ENCODE measurements around the gene ARF3. TPM values are rescaled to one million over a fixed set of nuclear protein-coding genes. Genes with fewer than 3 reads are reported as not detected.

Gene ARF3
- total and polyA plus RNA-seq, 2 of the 13 experiments (the other 11 are each of a cell fraction or from before 2014, with no cell fraction given) = 53.8 to 57.9 TPM

- Histone ChIP-seq H3K79me2 (ENCODE audit: insufficient read depth, low read length) (no peaks in the 10 kb centered on the region), H3K4me3 (replicated peaks in 1 of 3; ENCODE audit: insufficient read depth in 1 of 3, low read depth in 2 of 3, low read length in 3 of 3) (peak overlapping the region in 1 of 3 experiments; percentile 37; a peak in 1 of 6 replicates), H3K27me3 (ENCODE audit: control insufficient read depth in 1 of 2, insufficient read depth in 2 of 2, low read length in 2 of 2) (peaks cover 10 to 52% of the 10 kb centered on the region in 2 experiments; a peak in 4 of 5 replicates), H3K27ac (ENCODE audit: extremely low read length, insufficient read depth, low read length) (no peak overlapping the region), H3K36me3 (replicated peaks in 1 of 2; ENCODE audit: control insufficient read depth in 1 of 2, insufficient read depth in 2 of 2, low read length in 2 of 2) (no peaks in the 10 kb centered on the region), H3K9ac (ENCODE audit: insufficient read depth, low read depth, low read length) (no peak overlapping the region), H2AFZ (ENCODE audit: low read length) (no peak overlapping the region), H3K4me2 (ENCODE audit: low read depth, low read length) (peak overlapping the region; percentile 54), H3K4me1 (ENCODE audit: insufficient read depth, low read length) (peaks cover 60% of the 10 kb centered on the region), H4K20me1 (ENCODE audit: insufficient read depth, low read length) (no peaks in the 10 kb centered on the region; the same call in 1 of the 2 replicates), H3K9me3 (ENCODE audit: low read length) (no peaks in the 10 kb centered on the region)
- DNase-seq (ENCODE audit: low spot score) = peak; percentile 67
- 15% methylated on average over 25 of the region's 32 CpGs for WGBS (ENCODE audit: low lambda C conversion rate)
- POLR2A ChIA-PET = no interaction called here
- intact Hi-C loops (cut with micrococcal nuclease; ENCODE audit: unreplicated experiment) (loop anchor here (5.0 kb wide), 1 partner anchor 572 kb away; the partner anchor contains the start of gene MCRS1), in situ Hi-C loops (cut with HindIII; ENCODE audit: extremely low pct_ligation_motif_present, low pct_unique_long_range_greater_than_20kb) (no loop called here)
- FAIRE-seq = peak; percentile 63
- BruUV-seq (replicated peaks) = no TSS peak
- CTCF ChIA-PET (ENCODE audit: low intra/inter-chr PET ratio, low total read pairs) = interaction anchor here (0.6 to 3.7 kb wide), 6 partner anchors 15 to 61 kb away, joined by 3 to 15 read pairs (median 4); partner anchors contain the start of genes PRKAG1 and WNT1
- peak; percentile 69 for ATAC-seq
- TF ChIP-seq RXRA (CRISPR knock-in tag; IDR thresholded peaks at IDR 0.05) = no peak
- no peak for TF ChIP-seq ZNF720 (CRISPR knock-in tag; IDR thresholded peaks at IDR 0.05)
- TF ChIP-seq CHD4 (IDR thresholded peaks at IDR 0.05; ENCODE audit: borderline replicate concordance, low read length) = 0 out of 2 replicates have a peak, but pooled peaks have one; percentile 30
- TF ChIP-seq DZIP1 (CRISPR knock-in tag; IDR thresholded peaks at IDR 0.05) = no peak
- TF ChIP-seq HMGA1 (CRISPR knock-in tag; conservative IDR thresholded peaks at IDR 0.05) = no peak
- TF ChIP-seq THAP11 (CRISPR knock-in tag; IDR thresholded peaks at IDR 0.05) = 0 out of 2 replicates have a peak, but pooled peaks have one; percentile 18
- no peak for TF ChIP-seq ZNF143 (CRISPR knock-in tag; IDR thresholded peaks at IDR 0.05)
- TF ChIP-seq ZZZ3 (CRISPR knock-in tag; IDR thresholded peaks at IDR 0.05; ENCODE audit: borderline replicate concordance) = no peak
- no peak for TF ChIP-seq ZNF550 (CRISPR knock-in tag; IDR thresholded peaks at IDR 0.05; ENCODE audit: borderline replicate concordance)
- no peak for TF ChIP-seq KLF9 (CRISPR knock-in tag; IDR thresholded peaks at IDR 0.05; ENCODE audit: low read depth)
- TF ChIP-seq ZNF687 (CRISPR knock-in tag; IDR thresholded peaks at IDR 0.05) = peak; percentile 46; the same call in 1 of the 2 replicates
- TF ChIP-seq SALL1 (CRISPR knock-in tag; IDR thresholded peaks at IDR 0.05) = 0 out of 2 replicates have a peak, but pooled peaks have one; percentile 16
- no peak for TF ChIP-seq PLRG1 (conservative IDR thresholded peaks at IDR 0.05)
- TF ChIP-seq RAD21 (CRISPR knock-in tag; IDR thresholded peaks at IDR 0.05) = peak; percentile 69
- TF ChIP-seq ZNF850 (CRISPR knock-in tag; conservative IDR thresholded peaks at IDR 0.05) = 0 out of 2 replicates have a peak, but pooled peaks have one; percentile 3
- TF ChIP-seq ELF3 (CRISPR knock-in tag; IDR thresholded peaks at IDR 0.05) = no peak
- no peak for TF ChIP-seq ZNF772 (CRISPR knock-in tag; IDR thresholded peaks at IDR 0.05)
- no peak for TF ChIP-seq SP5 (CRISPR knock-in tag; IDR thresholded peaks at IDR 0.05; ENCODE audit: borderline replicate concordance, low read depth)
Measured at GRCh38 chr12:48995086-48995879, 38.0 kb upstream of the ARF3 start.

Data from HepG2 (cell line).